ENCODE data around the gene CDIPT. TPM values are rescaled to one million over a fixed set of nuclear protein-coding genes. Genes with fewer than 3 reads are reported as not detected.
A peak's percentile ranks its signal among the peaks of the same experiment; 100 is the strongest.

Gene CDIPT
- total and polyA plus RNA-seq, 10 of the 15 experiments (the other 5 are each of a cell fraction or from before 2014, with no cell fraction given), result 0.87 to 36.4 (median 27.1) TPM

- H3K4me3 ChIP-seq, result no peak overlapping the region
- in situ Hi-C loops (cut with MboI) (no loop called here), intact Hi-C loops (cut with micrococcal nuclease; ENCODE audit: unreplicated experiment) (no loop called here)
- no peak for FAIRE-seq
- ChIA-PET POLR2A (interaction anchor here (1.7 kb wide), 1 partner anchor 8 kb away, joined by 13 read pairs; the partner anchor contains the start of gene MAZ), RAD21 (ENCODE audit: unreplicated experiment) (no interaction called here), CTCF (no interaction called here), SMC1A (ENCODE audit: uncharacterized antibody, unreplicated experiment) (no interaction called here)
- peaks cover 28% of the 10 kb centered on the region for H3K4me1 ChIP-seq (ENCODE audit: control insufficient read depth, insufficient read depth, low read length)
- H3K4me2 ChIP-seq (ENCODE audit: control insufficient read depth, insufficient read depth), result peak overlapping the region; percentile 98; the same call in 1 of the 2 replicates
- no peak overlapping the region for H3K27ac ChIP-seq (ENCODE audit: control insufficient read depth, insufficient read depth)
- no TSS peak for BruUV-seq (replicated peaks)
- H4K20me1 ChIP-seq (ENCODE audit: control insufficient read depth, insufficient read depth), result no peaks in the 10 kb centered on the region
- H2AFZ ChIP-seq (ENCODE audit: control insufficient read depth, low read depth, low read length), result no peak overlapping the region
- peaks cover 16% of the 10 kb centered on the region for H3K79me2 ChIP-seq (ENCODE audit: control insufficient read depth, insufficient read depth, low read length)
- H3K36me3 ChIP-seq (ENCODE audit: control insufficient read depth in 2 of 2, insufficient read depth in 2 of 2, low read length in 1 of 2), result peaks cover 2 to 4% of the 10 kb centered on the region in 2 experiments; a peak in 2 of 4 replicates
- ATAC-seq, result no peak
- DNase-seq (ENCODE audit: low read depth, low spot score), result no peak
- H3K9me3 ChIP-seq (replicated peaks; ENCODE audit: control insufficient read depth, insufficient read depth, low read length), result no peaks in the 10 kb centered on the region
- TF ChIP-seq, protein P1, sequence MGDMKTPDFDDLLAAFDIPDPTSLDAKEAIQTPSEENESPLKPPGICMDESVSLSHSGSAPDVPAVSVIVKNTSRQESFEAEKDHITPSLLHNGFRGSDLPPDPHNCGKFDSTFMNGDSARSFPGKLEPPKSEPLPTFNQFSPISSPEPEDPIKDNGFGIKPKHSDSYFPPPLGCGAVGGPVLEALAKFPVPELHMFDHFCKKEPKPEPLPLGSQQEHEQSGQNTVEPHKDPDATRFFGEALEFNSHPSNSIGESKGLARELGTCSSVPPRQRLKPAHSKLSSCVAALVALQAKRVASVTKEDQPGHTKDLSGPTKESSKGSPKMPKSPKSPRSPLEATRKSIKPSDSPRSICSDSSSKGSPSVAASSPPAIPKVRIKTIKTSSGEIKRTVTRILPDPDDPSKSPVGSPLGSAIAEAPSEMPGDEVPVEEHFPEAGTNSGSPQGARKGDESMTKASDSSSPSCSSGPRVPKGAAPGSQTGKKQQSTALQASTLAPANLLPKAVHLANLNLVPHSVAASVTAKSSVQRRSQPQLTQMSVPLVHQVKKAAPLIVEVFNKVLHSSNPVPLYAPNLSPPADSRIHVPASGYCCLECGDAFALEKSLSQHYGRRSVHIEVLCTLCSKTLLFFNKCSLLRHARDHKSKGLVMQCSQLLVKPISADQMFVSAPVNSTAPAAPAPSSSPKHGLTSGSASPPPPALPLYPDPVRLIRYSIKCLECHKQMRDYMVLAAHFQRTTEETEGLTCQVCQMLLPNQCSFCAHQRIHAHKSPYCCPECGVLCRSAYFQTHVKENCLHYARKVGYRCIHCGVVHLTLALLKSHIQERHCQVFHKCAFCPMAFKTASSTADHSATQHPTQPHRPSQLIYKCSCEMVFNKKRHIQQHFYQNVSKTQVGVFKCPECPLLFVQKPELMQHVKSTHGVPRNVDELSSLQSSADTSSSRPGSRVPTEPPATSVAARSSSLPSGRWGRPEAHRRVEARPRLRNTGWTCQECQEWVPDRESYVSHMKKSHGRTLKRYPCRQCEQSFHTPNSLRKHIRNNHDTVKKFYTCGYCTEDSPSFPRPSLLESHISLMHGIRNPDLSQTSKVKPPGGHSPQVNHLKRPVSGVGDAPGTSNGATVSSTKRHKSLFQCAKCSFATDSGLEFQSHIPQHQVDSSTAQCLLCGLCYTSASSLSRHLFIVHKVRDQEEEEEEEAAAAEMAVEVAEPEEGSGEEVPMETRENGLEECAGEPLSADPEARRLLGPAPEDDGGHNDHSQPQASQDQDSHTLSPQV (IDR thresholded peaks at IDR 0.05), result no peak
- no peak for TF ChIP-seq IKZF2 (IDR thresholded peaks at IDR 0.05)
- TF ChIP-seq BCL3 (IDR thresholded peaks at IDR 0.05; ENCODE audit: borderline replicate concordance, insufficient read depth, low read depth, low read length, poor library complexity, severe bottlenecking), result no peak
- no peak for TF ChIP-seq ESRRA (IDR thresholded peaks at IDR 0.05; ENCODE audit: low read length)
- TF ChIP-seq EED (IDR thresholded peaks at IDR 0.05; ENCODE audit: low read depth), result no peak
- no peak for TF ChIP-seq IKZF1 (conservative IDR thresholded peaks at IDR 0.05)
- TF ChIP-seq WRNIP1 (IDR thresholded peaks at IDR 0.05; ENCODE audit: borderline replicate concordance, low read depth, low read length), result no peak
- no peak for TF ChIP-seq MYB (IDR thresholded peaks at IDR 0.05; ENCODE audit: borderline replicate concordance, low read depth, low read length)
- no peak for TF ChIP-seq ZNF217 (IDR thresholded peaks at IDR 0.05)
- TF ChIP-seq, protein P2, sequence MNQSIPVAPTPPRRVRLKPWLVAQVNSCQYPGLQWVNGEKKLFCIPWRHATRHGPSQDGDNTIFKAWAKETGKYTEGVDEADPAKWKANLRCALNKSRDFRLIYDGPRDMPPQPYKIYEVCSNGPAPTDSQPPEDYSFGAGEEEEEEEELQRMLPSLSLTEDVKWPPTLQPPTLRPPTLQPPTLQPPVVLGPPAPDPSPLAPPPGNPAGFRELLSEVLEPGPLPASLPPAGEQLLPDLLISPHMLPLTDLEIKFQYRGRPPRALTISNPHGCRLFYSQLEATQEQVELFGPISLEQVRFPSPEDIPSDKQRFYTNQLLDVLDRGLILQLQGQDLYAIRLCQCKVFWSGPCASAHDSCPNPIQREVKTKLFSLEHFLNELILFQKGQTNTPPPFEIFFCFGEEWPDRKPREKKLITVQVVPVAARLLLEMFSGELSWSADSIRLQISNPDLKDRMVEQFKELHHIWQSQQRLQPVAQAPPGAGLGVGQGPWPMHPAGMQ (IDR thresholded peaks at IDR 0.05; ENCODE audit: borderline replicate concordance), result no peak
- no peak for TF ChIP-seq MYC (IDR thresholded peaks at IDR 0.05; ENCODE audit: insufficient read depth, insufficient read length, insufficient replicate concordance, low read length, severe bottlenecking)
- H3K27me3 ChIP-seq (replicated peaks in 1 of 2; ENCODE audit: control insufficient read depth in 2 of 2, insufficient read depth in 2 of 2, low read length in 1 of 2), result no peaks in the 10 kb centered on the region
- WGBS (ENCODE audit: insufficient coverage, insufficient replicate concordance, low lambda C conversion rate, missing lambda C conversion rate), result 85% methylated on average over 5 of the region's 5 CpGs
- H3K9ac ChIP-seq (ENCODE audit: control insufficient read depth, insufficient read depth, low read length), result no peak overlapping the region
Observed at GRCh38 chr16:29814592-29814991, 48.4 kb downstream of the CDIPT start.
